Mesothelial cell of epicardium (in vitro differentiated cells): ENCODE results near the gene CNTNAP5. TPM values are rescaled to one million over a fixed set of nuclear protein-coding genes. Genes with fewer than 3 reads are reported as not detected.

Experiments used
- DNase-seq, 2 experiments: peaks; one replicate each; pipeline ENCODE4 v3.0.0; 2021; ENCODE audit warnings: low spot score in 2 of 2; ENCODE audit not compliant: unreplicated experiment in 2 of 2
- H3K27ac Mint-ChIP-seq: 2 replicates; pipeline ENCODE4 v1.8.0; 2021; ENCODE audit warnings: mixed read lengths
- H3K27me3 Mint-ChIP-seq: 2 replicates; pipeline ENCODE4 v1.8.0; 2021; ENCODE audit warnings: low read depth, mixed read lengths
- H3K36me3 Mint-ChIP-seq: 2 replicates; pipeline ENCODE4 v1.8.0; 2021; ENCODE audit warnings: mixed read lengths
- H3K4me1 Mint-ChIP-seq: 2 replicates; pipeline ENCODE4 v1.8.0; 2021; ENCODE audit warnings: mixed read lengths
- H3K4me3 Mint-ChIP-seq: 2 replicates; pipeline ENCODE4 v1.8.0; 2021; ENCODE audit warnings: mild to moderate bottlenecking, moderate library complexity, mixed read lengths
- H3K9me3 Mint-ChIP-seq: 2 replicates; pipeline ENCODE4 v1.8.0; 2021; ENCODE audit warnings: mixed read lengths
- CTCF ChIP-seq: fragments of 200-600 bp; sonication (generic); IDR thresholded peaks from one replicate; pipeline ENCODE4 v1.5.0; 2021; ENCODE audit warnings: antibody characterized with exemption; ENCODE audit not compliant: unreplicated experiment
- total RNA-seq: library from RNA; stranded (reverse); gene quantifications from 3 replicates; pipeline ENCODE4 v1.2.1, GENCODE V29; 2021

CNTNAP5 gene
- total RNA-seq, 1 donor from 2014 or later = 0.22 TPM

- no peak for TF ChIP-seq CTCF
- no peak overlapping the region for H3K27ac Mint-ChIP-seq
- H3K4me1 Mint-ChIP-seq = no peaks in the 10 kb centered on the region
- H3K36me3 Mint-ChIP-seq = no peaks in the 10 kb centered on the region
- H3K4me3 Mint-ChIP-seq = no peak overlapping the region
- no peak for DNase-seq
- peaks cover 11% of the 10 kb centered on the region for H3K27me3 Mint-ChIP-seq
- H3K9me3 Mint-ChIP-seq = no peaks in the 10 kb centered on the region
Observed at GRCh38 chr2:124159166-124159565, 134.1 kb downstream of the CNTNAP5 start.

GRCh38 chr2:124161542-124161941 lies 136.5 kb downstream of the CNTNAP5 start:
- Mint-ChIP-seq H3K4me1 (no peaks in the 10 kb centered on the region), H3K36me3 (no peaks in the 10 kb centered on the region)

GRCh38 chr2:124162256-124162655 lies 137.2 kb downstream of the CNTNAP5 start:
- H3K4me1 Mint-ChIP-seq = no peaks in the 10 kb centered on the region
- no peak for DNase-seq
- no peaks in the 10 kb centered on the region for H3K36me3 Mint-ChIP-seq
- no peaks in the 10 kb centered on the region for H3K9me3 Mint-ChIP-seq
- no peak overlapping the region for H3K27ac Mint-ChIP-seq
- no peak overlapping the region for H3K4me3 Mint-ChIP-seq
- TF ChIP-seq CTCF = no peak
- peaks cover 17% of the 10 kb centered on the region for H3K27me3 Mint-ChIP-seq

More at GRCh38 chr2:124161542-124161941, 136.5 kb downstream of the CNTNAP5 start:
- H3K9me3 Mint-ChIP-seq = no peaks in the 10 kb centered on the region
- H3K27me3 Mint-ChIP-seq = peaks cover 17% of the 10 kb centered on the region
- TF ChIP-seq CTCF = no peak
- H3K4me3 Mint-ChIP-seq = no peak overlapping the region
- no peak for DNase-seq
- H3K27ac Mint-ChIP-seq = no peak overlapping the region

GRCh38 chr2:124163840-124164239 lies 138.8 kb downstream of the CNTNAP5 start:
- no peak for TF ChIP-seq CTCF
- DNase-seq = no peak
- Mint-ChIP-seq H3K9me3 (no peaks in the 10 kb centered on the region), H3K4me1 (no peaks in the 10 kb centered on the region), H3K27ac (no peak overlapping the region), H3K36me3 (no peaks in the 10 kb centered on the region), H3K27me3 (peaks cover 16% of the 10 kb centered on the region), H3K4me3 (no peak overlapping the region)

GRCh38 chr2:124165698-124166097 lies 140.6 kb downstream of the CNTNAP5 start:
- Mint-ChIP-seq H3K9me3 (no peaks in the 10 kb centered on the region), H3K27ac (no peak overlapping the region), H3K4me1 (no peaks in the 10 kb centered on the region), H3K36me3 (no peaks in the 10 kb centered on the region), H3K27me3 (peaks cover 16% of the 10 kb centered on the region), H3K4me3 (no peak overlapping the region)
- no peak for DNase-seq
- no peak for TF ChIP-seq CTCF

GRCh38 chr2:124171472-124172063 lies 146.5 kb downstream of the CNTNAP5 start:
- no peak for TF ChIP-seq CTCF
- Mint-ChIP-seq H3K27ac (no peak overlapping the region), H3K27me3 (no peaks in the 10 kb centered on the region), H3K4me1 (no peaks in the 10 kb centered on the region), H3K36me3 (no peaks in the 10 kb centered on the region), H3K4me3 (no peak overlapping the region), H3K9me3 (peaks cover 11% of the 10 kb centered on the region)
- no peak for DNase-seq
